GM18951 (cell line): ENCODE results near the gene RELN.

Source experiments
- POLR2A ChIP-seq: IDR thresholded peaks from 4 replicates; pipeline ENCODE4 v1.6.1; 2011; ENCODE audit warnings: mild to moderate bottlenecking; ENCODE audit not compliant: insufficient read length, insufficient read depth; ENCODE audit errors: extremely low read depth
- in situ Hi-C: fragments of 300-500 bp; cut with MboI; formaldehyde crosslinking; loops from one replicate; pipeline ENCODE4 v1.12.0; 2022; ENCODE audit warnings: low sequenced_read_pairs, mixed read lengths, inconsistent platforms; ENCODE audit not compliant: unreplicated experiment

Gene RELN

GRCh38 chr7:103626776-103627175, 362.7 kb downstream of the RELN start:
- TF ChIP-seq POLR2A = no peak
- in situ Hi-C loops = no loop called here

DNA sequence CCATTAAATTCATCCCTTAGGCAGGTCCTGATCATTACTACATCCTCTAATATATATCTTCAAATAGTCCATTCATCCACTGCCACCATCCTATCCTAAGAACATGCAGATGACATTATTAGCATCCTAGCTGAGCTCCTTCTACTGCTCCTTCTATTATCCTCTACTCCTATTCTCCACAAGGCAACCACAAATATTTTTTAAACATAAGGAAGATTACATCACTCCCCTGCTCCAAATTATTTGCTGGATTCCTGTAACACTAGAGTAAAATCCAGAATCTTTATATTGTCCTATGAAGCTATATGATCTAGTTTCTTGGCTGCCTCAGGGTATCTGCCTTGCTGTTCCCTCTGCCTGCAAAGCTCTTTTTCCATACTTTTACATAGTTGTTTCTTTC, 367.2 kb downstream of the RELN start:
- TF ChIP-seq POLR2A = no peak
- in situ Hi-C loops = no loop called here

GRCh38 chr7:103613655-103614642, 375.5 kb downstream of the RELN start:
- in situ Hi-C loops = no loop called here
- no peak for TF ChIP-seq POLR2A

GRCh38 chr7:103609778-103610177, 379.7 kb downstream of the RELN start:
- in situ Hi-C loops = no loop called here
- TF ChIP-seq POLR2A = no peak

DNA sequence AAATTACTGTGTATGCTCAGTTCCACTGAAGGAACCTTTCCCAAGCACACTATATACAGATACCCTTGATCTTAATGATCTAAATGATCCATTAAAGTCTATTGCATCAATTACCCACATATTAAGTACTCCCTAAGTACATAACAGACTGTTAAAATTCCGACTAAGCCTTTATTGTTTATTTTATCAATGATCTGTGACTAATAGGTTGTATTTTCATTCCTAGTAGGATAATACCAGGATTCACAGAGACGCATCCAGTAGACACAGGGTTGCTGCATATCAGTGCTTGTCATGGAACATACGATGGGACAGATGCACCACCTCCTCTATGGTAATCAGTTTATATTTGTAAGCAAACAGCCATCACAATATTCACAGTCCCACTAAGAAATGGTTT, 383.8 kb downstream of the RELN start:
- TF ChIP-seq POLR2A = no peak
- in situ Hi-C loops = no loop called here

GRCh38 chr7:103598326-103598905, 391.0 kb downstream of the RELN start:
- no peak for TF ChIP-seq POLR2A
- in situ Hi-C loops = no loop called here

- no peak for TF ChIP-seq POLR2A
- in situ Hi-C loops = no loop called here
These were observed 391.9 kb downstream of the RELN start for GRCh38 chr7:103597606-103598005.

DNA sequence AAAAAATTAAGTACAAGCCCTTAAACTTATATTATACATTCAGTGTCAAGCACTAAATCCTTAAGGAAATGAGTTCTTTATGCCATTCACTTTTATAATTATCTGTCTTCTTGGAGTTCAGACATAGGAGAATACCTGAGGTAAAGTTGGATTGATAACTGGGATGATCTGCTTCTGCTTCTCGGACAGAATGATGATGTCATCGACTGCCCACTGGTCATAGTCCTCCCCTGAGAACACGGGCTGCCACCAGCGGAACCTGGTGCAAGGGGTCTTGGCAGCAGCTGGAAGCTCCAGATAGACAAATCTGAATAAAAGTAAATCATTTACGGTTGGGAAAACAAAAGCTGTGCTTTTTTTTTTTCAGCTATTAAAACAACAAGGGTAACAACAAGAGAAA, 395.3 kb downstream of the RELN start:
- in situ Hi-C loops = no loop called here
- TF ChIP-seq POLR2A = no peak

GRCh38 chr7:103593691-103594090, 395.8 kb downstream of the RELN start:
- in situ Hi-C loops = no loop called here
- TF ChIP-seq POLR2A = no peak

DNA sequence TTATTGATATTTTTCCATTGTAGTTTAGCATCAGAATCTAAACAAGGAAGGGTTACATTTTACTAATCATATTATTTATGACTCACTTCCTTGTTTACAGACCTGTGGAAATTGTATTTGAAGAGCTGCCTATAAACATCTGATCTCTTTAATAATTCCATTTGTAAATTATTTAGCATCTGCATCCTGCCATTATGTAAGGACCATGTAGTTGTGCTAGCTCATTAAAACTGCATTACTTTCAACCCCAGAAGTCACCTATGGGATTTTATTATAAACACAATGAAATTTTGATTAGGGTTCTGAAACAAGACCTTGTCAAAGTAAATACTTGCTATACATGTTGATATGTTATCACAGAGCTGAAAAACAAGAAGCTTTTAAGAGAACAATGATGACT, 396.6 kb downstream of the RELN start:
- no peak for TF ChIP-seq POLR2A
- in situ Hi-C loops = no loop called here

GRCh38 chr7:103592187-103592586, 397.3 kb downstream of the RELN start:
- in situ Hi-C loops = no loop called here
- TF ChIP-seq POLR2A = no peak

GRCh38 chr7:103580031-103580430, 409.4 kb downstream of the RELN start:
- in situ Hi-C loops = no loop called here
- no peak for TF ChIP-seq POLR2A

DNA sequence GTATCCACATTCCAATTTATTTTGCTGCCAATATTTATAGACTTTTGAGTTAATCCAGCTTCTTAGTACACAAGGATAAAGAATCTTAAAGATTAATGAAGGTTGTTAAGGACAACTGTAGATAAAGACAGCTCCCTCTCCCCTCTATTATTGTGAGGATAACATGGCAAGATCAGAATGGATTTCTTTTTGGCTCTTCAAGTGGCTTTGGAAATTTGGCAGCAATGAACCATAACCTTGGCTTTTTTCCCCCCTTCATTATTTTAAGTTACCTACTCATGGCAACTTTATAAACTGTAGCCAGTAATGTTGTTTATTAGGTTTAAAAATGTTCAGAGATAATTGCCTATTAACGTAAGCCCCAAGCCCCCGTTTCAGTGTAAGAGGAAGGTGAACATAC, 412.4 kb downstream of the RELN start:
- no peak for TF ChIP-seq POLR2A
- in situ Hi-C loops = loop anchor here (10.0 kb wide), 1 partner anchor 578 kb away; no protein-coding TSS in a partner anchor

DNA sequence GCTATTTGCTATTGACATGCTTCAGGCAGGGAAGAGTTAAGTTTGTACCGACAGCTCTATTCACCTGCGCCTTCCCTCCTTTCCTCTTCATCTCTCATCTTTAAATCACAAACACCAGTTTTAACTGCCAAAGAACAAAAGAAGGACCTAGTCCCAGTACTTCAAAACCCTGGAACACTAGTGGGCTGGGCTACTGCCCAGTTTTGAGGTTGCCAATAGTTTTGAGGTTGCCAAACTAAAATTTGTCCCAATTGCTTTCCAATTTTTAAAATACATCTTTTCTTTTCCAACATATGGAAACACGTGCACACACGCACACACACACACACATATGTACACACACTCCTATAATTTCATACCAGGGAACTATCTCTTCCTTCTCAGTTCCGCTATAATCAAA, 412.8 kb downstream of the RELN start:
- in situ Hi-C loops = loop anchor here (10.0 kb wide), 1 partner anchor 578 kb away; no protein-coding TSS in a partner anchor
- no peak for TF ChIP-seq POLR2A
